ENCODE measurements around the gene PPRC1.
"Not testable (repeated sequence)": the region's sequence is repeated elsewhere in the genome, so short reads cannot be mapped to it uniquely, and the experiment has no call there.

Gene PPRC1

DNA sequence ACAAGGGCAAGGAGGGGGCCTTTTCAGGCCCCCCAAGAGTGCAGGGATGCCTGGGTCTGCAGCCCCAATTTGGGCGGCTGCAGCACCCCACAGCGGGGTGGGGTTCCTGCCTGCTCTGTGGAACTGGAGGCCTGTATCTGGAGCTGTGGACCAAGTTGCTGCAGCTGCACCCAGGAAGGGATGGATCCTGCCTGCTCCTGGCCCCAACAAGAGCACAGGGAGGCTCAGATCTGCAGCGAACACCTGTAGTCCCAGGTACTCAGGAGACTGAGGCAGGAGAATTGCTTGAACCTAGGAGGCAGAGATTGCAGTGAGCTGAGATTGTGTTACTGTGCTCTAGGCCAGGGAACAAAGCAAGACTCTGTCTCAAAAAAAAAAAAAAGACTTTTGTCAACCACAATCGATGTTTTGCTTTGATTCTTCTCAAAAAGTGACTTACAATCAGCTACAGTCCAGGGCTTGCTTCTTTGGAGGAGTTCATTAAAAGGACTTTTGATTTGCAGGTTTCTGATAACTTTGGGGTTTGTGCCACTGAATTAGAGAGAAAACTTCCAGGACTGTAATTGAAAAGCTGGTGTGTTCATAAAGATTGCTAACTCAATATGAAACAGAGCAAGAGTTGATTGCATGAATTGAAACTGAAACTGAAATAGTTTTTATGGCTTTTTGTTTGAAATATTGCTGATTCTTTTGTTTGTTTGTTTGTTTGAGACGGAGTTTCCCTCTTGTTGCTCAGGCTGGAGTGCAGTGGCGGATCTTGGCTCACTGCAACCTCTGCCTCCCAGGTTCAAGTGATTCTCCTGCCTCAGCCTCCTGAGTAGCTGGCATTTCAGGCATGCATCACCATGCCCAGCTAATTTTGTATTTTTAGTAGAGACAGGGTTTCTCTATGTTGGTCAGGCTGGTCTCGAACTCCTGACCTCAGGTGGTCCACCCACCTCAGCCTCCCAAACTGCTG is 56.4 kb downstream of the PPRC1 start:
- not testable (repeated sequence) for DNase-seq (ENCODE audit: low spot score); FAIRE-seq

DNA sequence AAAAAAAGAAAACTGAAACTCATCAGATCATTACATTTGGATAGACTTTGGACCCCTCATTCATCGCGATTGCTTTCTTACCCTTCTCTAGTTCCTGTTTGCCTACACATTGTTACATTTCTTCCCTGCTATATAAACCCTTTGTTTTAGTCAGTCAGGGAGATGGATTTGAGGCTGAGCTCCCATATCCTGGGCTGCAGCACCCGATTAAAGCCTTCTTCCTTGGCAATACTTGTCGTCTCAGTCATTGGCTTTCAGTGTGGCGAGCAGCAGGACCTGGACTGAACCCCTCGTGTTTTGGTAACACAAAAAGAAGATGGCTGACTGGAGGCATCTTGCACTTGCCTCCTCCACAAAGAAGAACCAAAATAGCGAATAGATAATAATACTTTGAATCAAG is 59.1 kb downstream of the PPRC1 start:
- DNase-seq (ENCODE audit: low spot score), result no peak
- no peak for FAIRE-seq

DNA sequence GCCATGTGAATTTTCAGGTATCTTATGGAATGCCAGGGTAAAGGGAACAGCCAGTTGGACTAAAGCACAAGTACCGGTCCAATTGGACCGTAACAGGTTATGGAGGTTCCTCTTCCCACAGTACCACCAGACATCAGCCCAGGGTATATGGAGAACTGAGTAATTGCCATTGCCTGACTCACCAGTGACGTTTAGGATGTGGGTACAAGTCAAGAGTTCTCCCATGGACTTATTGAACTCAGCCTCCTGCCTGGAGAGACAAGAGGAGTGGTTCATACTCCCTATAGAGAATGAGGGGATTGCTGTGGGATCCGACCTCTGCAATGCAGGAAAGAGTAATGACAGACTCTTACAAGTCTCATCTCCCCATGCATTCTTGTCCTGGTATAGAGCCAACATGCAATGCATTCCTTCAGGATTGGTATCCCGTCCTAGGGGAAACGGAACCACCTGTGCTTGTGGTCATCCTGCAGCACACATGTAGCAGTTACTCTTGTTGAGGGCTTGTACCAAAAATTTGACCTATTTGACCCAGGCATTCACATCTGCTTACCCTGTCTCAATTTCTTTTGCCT is 62.5 kb downstream of the PPRC1 start:
- FAIRE-seq (no peak), DNase-seq (ENCODE audit: low spot score) (no peak)

DNA sequence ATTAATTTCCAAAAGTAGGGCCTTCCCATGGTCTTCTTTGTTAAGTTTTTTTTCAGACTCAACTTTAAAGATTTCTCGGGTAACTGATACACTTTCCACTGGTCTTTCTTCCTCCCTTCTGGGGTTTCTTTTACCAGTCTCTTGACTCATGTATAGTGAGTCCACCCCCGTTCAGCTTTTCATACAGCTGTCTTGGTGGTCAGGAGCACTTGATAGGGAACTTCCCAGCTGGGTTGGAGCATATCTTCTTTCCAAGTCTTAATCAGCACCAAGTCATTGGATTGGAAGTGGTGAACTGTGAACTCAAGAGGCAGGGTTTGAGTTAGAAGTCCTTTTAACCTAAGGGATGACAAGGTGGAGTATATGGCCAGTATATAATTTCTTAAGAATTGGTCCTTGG is 64.1 kb downstream of the PPRC1 start:
- DNase-seq (ENCODE audit: low spot score) (no peak), FAIRE-seq (no peak)

DNA sequence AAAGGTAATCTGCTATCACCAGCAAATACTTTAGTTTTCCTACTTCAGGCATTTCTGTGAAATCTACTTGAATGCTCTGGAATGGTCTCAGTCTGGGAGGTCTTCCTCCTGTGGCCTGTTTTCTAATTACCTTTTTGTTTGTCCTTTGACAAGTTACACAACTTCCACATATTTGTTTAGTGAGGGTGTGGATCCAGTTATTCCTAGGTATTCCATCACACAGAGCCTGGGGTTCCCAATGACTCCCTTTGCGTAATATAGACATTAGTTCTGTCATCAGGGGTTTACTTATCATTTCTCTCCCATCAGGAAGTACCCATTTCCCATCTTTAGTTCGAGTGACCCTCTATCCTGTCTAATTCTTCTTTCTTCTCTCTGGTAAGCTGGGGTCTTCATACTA is 65.2 kb downstream of the PPRC1 start:
- no peak for DNase-seq (ENCODE audit: low spot score)
- FAIRE-seq, result no peak

Measured in urothelium cell line (cell line).